ENCODE results near the gene ACSL1.

ACSL1 gene

GRCh38 chr4:184734758-184735157 is 91.0 kb downstream of the ACSL1 start:
- no peak for DNase-seq (ENCODE audit: low read depth in 2 of 2)
- no peak for TF ChIP-seq CTCF (IDR thresholded peaks at IDR 0.05; ENCODE audit: low read depth, low read length)
- H3K4me3 ChIP-seq (replicated peaks in 1 of 2; ENCODE audit: low read depth in 2 of 2, low read length in 2 of 2): peak overlapping the region in 1 of 2 donors; percentile 92

GRCh38 chr4:184733654-184734524 is 91.9 kb downstream of the ACSL1 start, which contains the start of gene CENPU:
Gene CENPU, minus strand, starts transcription at chr4:184734096. Its CDS starts 34 bp downstream, at chr4:184734062.
- H3K4me3 ChIP-seq (replicated peaks in 1 of 2; ENCODE audit: low read depth in 2 of 2, low read length in 2 of 2): peak within 1 kb of the TSS; percentile 91 to 92
- no peak for TF ChIP-seq CTCF (IDR thresholded peaks at IDR 0.05; ENCODE audit: low read depth, low read length)
- DNase-seq (ENCODE audit: low read depth in 2 of 2): peak; percentile 99

- no peak for TF ChIP-seq CTCF (IDR thresholded peaks at IDR 0.05; ENCODE audit: low read depth, low read length)
- DNase-seq (ENCODE audit: low read depth in 2 of 2): peak in 1 of 2 donors; percentile 72
- no peak overlapping the region for H3K4me3 ChIP-seq (replicated peaks in 1 of 2; ENCODE audit: low read depth in 2 of 2, low read length in 2 of 2)
Measured at GRCh38 chr4:184732126-184732525, 93.6 kb downstream of the ACSL1 start.

GRCh38 chr4:184731056-184731455 is 94.7 kb downstream of the ACSL1 start:
- no peak for TF ChIP-seq CTCF (IDR thresholded peaks at IDR 0.05; ENCODE audit: low read depth, low read length)
- no peak overlapping the region for H3K4me3 ChIP-seq (replicated peaks in 1 of 2; ENCODE audit: low read depth in 2 of 2, low read length in 2 of 2)
- no peak for DNase-seq (ENCODE audit: low read depth in 2 of 2)

GRCh38 chr4:184729946-184730345 is 95.8 kb downstream of the ACSL1 start:
- peak in 1 of 2 donors; percentile 50 for DNase-seq (ENCODE audit: low read depth in 2 of 2)
- no peak for TF ChIP-seq CTCF (IDR thresholded peaks at IDR 0.05; ENCODE audit: low read depth, low read length)
- no peak overlapping the region for H3K4me3 ChIP-seq (replicated peaks in 1 of 2; ENCODE audit: low read depth in 2 of 2, low read length in 2 of 2)

GRCh38 chr4:184728858-184729257 is 96.9 kb downstream of the ACSL1 start:
- no peak overlapping the region for H3K4me3 ChIP-seq (replicated peaks in 1 of 2; ENCODE audit: low read depth in 2 of 2, low read length in 2 of 2)
- peak; percentile 77 to 82 for DNase-seq (ENCODE audit: low read depth in 2 of 2)
- no peak for TF ChIP-seq CTCF (IDR thresholded peaks at IDR 0.05; ENCODE audit: low read depth, low read length)
